ENCODE measurements around the gene TMEM254. TPM values are rescaled to one million over a fixed set of nuclear protein-coding genes. Genes with fewer than 3 reads are reported as not detected.

Gene TMEM254
- total RNA-seq, 2 experiments from 2014 or later, result not detected

GRCh38 chr10:80075781-80076180 lies 2.7 kb upstream of the TMEM254 start:
- H4K20me1 ChIP-seq (ENCODE audit: insufficient read depth, low read length), result no peaks in the 10 kb centered on the region
- TF ChIP-seq CTCF (conservative IDR thresholded peaks at IDR 0.05; ENCODE audit: low read length) (no peak), EZH2phosphoT487 (IDR thresholded peaks at IDR 0.05; ENCODE audit: borderline replicate concordance, low read depth, low read length) (no peak)
- no peaks in the 10 kb centered on the region for H3K9me2 ChIP-seq (ENCODE audit: insufficient read depth, low read length)
- H3K4me1 ChIP-seq (ENCODE audit: insufficient read depth, low read length, poor library complexity, severe bottlenecking), result no peaks in the 10 kb centered on the region
- H3K36me3 ChIP-seq (ENCODE audit: insufficient read depth, low read length), result no peaks in the 10 kb centered on the region
- intact Hi-C loops (cut with micrococcal nuclease; ENCODE audit: unreplicated experiment), result no loop called here
- no TSS peak for BruUV-seq (replicated peaks)
- no peak overlapping the region for H2AFZ ChIP-seq (ENCODE audit: low read length)
- H3K4me3 ChIP-seq (ENCODE audit: low read depth, low read length, poor library complexity, severe bottlenecking), result no peak overlapping the region
- no peak overlapping the region for H3K4me2 ChIP-seq (ENCODE audit: low read length)
- DNase-seq (ENCODE audit: low spot score), result no peak
- ChIA-PET POLR2A (interaction anchor here (0.7 kb wide), 1 partner anchor 384 kb away, joined by 5 read pairs; no protein-coding TSS in a partner anchor), CTCF (ENCODE audit: unreplicated experiment) (no interaction called here)
- H3K9me3 ChIP-seq (ENCODE audit: low read length), result no peaks in the 10 kb centered on the region
- H3K27ac ChIP-seq (ENCODE audit: low read depth, low read length, poor library complexity, severe bottlenecking), result no peak overlapping the region
- H3K79me2 ChIP-seq (ENCODE audit: insufficient read depth, low read depth, low read length), result no peaks in the 10 kb centered on the region

- Histone ChIP-seq H3K9me3 (ENCODE audit: low read length) (no peaks in the 10 kb centered on the region), H3K4me1 (ENCODE audit: insufficient read depth, low read length, poor library complexity, severe bottlenecking) (no peaks in the 10 kb centered on the region), H3K36me3 (ENCODE audit: insufficient read depth, low read length) (no peaks in the 10 kb centered on the region), H2AFZ (ENCODE audit: low read length) (no peak overlapping the region; the same call in 1 of the 2 replicates), H3K4me3 (ENCODE audit: low read depth, low read length, poor library complexity, severe bottlenecking) (no peak overlapping the region), H3K4me2 (ENCODE audit: low read length) (peak overlapping the region; percentile 16; the same call in 1 of the 2 replicates), H3K9me2 (ENCODE audit: insufficient read depth, low read length) (no peaks in the 10 kb centered on the region), H4K20me1 (ENCODE audit: insufficient read depth, low read length) (no peaks in the 10 kb centered on the region), H3K79me2 (ENCODE audit: insufficient read depth, low read depth, low read length) (no peaks in the 10 kb centered on the region), H3K27ac (ENCODE audit: low read depth, low read length, poor library complexity, severe bottlenecking) (no peak overlapping the region)
- ChIA-PET CTCF (ENCODE audit: unreplicated experiment) (no interaction called here), POLR2A (interaction anchor here (0.5 to 1.0 kb wide), 3 partner anchors 354 to 1798 kb away, joined by 3 read pairs; no protein-coding TSS in a partner anchor)
- intact Hi-C loops (cut with micrococcal nuclease; ENCODE audit: unreplicated experiment), result no loop called here
- BruUV-seq (replicated peaks), result no TSS peak
- TF ChIP-seq EZH2phosphoT487 (IDR thresholded peaks at IDR 0.05; ENCODE audit: borderline replicate concordance, low read depth, low read length), result no peak
- TF ChIP-seq CTCF (conservative IDR thresholded peaks at IDR 0.05; ENCODE audit: low read length), result no peak
- no peak for DNase-seq (ENCODE audit: low spot score)
Measured at GRCh38 chr10:80077869-80078447, 507 bp upstream of the TMEM254 start.

DNA sequence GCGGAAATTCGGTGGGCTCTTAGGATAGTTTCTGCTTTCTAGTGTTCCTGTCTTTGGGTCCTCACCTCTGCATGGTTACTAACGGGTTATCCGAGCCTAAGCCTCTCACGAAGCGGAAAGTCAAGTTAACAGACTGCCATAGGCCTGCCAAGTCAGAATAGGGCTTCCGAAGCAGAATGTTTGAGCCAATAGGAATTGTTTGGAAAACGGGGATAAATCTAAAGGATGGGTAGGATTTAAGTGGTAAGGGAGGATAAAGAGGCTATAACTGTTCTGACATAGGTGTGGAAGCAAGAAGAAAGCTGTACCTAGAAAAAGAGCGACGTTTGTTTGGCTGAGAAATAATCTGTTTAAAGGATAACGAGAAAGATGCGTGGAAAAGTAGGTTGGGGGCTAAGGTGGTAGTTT lies 851 bp downstream of the TMEM254 start:
- no peak overlapping the region for H3K4me3 ChIP-seq (ENCODE audit: low read depth, low read length, poor library complexity, severe bottlenecking)
- ChIA-PET POLR2A (no interaction called here), CTCF (ENCODE audit: unreplicated experiment) (no interaction called here)
- no peaks in the 10 kb centered on the region for H3K36me3 ChIP-seq (ENCODE audit: insufficient read depth, low read length)
- intact Hi-C loops (cut with micrococcal nuclease; ENCODE audit: unreplicated experiment), result no loop called here
- H3K79me2 ChIP-seq (ENCODE audit: insufficient read depth, low read depth, low read length), result no peaks in the 10 kb centered on the region
- DNase-seq (ENCODE audit: low spot score), result no peak
- H4K20me1 ChIP-seq (ENCODE audit: insufficient read depth, low read length), result no peaks in the 10 kb centered on the region
- no peak overlapping the region for H2AFZ ChIP-seq (ENCODE audit: low read length)
- BruUV-seq (replicated peaks), result no TSS peak
- no peaks in the 10 kb centered on the region for H3K9me2 ChIP-seq (ENCODE audit: insufficient read depth, low read length)
- no peaks in the 10 kb centered on the region for H3K9me3 ChIP-seq (ENCODE audit: low read length)
- H3K27ac ChIP-seq (ENCODE audit: low read depth, low read length, poor library complexity, severe bottlenecking), result no peak overlapping the region
- peak overlapping the region; percentile 34; the same call in 1 of the 2 replicates for H3K4me2 ChIP-seq (ENCODE audit: low read length)
- TF ChIP-seq EZH2phosphoT487 (IDR thresholded peaks at IDR 0.05; ENCODE audit: borderline replicate concordance, low read depth, low read length) (no peak), CTCF (conservative IDR thresholded peaks at IDR 0.05; ENCODE audit: low read length) (no peak)
- H3K4me1 ChIP-seq (ENCODE audit: insufficient read depth, low read length, poor library complexity, severe bottlenecking), result no peaks in the 10 kb centered on the region
